ENCODE results near the gene SDHB.
"Not testable (repeated sequence)": the region's sequence is repeated elsewhere in the genome, so short reads cannot be mapped to it uniquely, and the experiment has no call there.

SDHB gene

DNA sequence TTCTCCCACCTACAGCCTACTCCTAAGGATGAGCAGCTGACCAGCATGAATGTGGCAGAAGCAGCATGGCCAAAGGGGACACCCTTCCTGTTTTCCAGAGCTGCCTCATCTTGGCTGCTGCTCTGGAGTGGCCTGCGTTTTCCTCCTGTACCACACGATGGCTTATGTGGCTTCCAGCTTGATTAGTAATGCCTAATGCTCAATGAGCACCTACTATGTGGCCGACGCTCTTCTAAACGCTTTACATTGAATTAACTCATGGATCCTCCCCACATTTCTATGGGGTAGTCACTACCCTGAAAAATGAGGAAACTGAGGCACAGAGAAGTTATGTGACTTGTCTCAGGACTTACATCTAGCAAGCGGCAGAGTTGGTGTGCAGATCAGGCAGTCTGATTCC lies 18.0 kb upstream of the SDHB start:
- no peak for DNase-seq

DNA sequence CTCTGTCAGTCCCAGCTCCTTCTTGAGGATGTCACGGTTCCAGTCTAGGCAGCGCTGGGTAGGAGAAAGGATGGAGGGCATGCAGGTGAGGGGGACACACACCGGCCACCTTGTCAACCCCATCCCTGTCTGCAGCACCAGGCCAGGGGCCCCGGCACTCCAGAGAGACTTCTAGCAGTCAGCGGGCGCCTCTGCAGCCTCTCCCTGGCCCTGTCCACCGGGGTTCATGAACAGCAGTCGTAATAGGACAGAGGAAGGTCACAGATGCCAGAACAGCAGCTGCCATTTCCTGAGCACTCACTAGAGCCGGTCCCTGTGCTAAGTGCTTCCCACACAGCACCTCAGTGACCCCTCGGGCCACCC lies 16.3 kb upstream of the SDHB start:
- no peak for DNase-seq

GRCh38 chr1:17069452-17070162 lies 15.8 kb upstream of the SDHB start:
- DNase-seq, result no peak

DNA sequence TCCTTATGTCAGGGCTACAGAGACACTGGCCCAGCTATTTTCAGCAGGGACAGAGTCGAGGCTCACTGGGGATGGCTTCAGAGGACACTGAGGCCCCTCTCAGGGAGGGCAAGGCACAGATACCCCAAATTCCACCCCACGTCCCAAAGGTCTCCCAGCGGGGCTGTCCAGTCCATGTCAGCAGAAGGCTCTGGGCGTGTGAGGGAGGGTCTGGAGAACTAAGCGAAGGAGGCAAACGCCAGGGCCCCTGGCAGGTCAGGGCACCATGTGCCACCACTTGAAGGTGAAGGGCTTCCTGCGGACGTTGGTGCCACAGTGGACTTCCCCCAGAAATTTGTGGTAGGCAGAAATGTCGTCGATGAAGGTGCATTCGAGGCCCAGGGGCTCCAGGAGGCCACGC lies 15.0 kb upstream of the SDHB start:
- no peak for DNase-seq

- no peak for DNase-seq
Observed at GRCh38 chr1:17067465-17068240, 13.8 kb upstream of the SDHB start.

DNA sequence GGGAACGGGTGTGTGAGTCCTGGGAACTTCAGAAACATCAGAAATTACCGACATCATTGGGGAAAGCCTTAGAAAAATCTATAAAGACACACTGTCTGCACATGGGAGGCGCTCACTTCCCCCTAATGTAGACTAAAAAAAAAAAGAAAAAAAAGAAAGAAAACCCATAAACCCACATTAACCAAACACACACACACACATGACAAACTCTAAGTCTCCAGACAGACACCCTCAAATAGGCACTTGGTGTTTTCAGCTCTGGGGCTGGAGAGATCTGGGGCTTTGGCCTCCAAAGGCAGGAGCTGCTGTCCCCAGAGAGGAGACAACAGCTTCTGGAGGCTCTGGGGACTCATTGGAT lies 13.2 kb upstream of the SDHB start:
- no peak for DNase-seq

GRCh38 chr1:17066361-17067068 lies 12.7 kb upstream of the SDHB start:
- DNase-seq, result no peak

DNA sequence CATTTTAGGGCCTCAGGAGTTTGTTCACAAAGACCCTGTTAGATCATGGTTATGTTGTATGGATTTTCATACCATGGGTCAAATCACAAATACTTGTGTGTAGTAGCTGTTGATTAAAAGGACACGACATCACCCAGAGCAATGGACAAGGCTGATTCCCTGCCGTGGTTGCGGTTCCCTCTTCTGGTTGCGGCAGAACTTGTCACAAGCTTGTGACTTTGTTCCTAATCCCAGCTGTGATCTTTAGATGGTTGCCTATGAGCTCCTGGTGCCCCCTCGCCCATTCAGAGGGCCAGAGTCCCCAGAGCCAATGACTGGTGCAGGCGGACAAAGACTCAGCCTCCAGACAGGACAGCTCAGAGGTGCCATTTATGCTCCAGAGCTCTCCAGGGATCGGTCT lies 11.8 kb upstream of the SDHB start:
- DNase-seq, result no peak

DNA sequence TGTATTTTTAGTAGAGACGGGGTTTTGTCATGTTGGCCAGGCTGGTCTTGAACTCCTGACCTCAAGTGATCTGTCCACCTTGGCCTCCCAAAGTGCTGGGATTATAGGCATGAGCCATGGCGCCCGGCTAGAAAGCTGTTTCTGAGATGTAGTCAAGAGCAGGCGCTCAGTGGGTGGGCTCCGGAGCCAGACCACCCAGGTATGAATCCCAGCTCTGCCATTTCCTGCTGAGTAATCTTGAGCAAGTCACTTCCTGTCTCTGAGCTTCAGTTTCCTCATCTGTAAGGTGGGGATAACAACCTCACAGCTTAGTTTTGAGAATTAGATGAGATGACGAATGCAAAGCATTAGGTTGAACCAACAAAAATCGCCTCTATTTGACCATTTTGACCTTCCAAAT lies 8.9 kb upstream of the SDHB start:
- DNase-seq, result not testable (repeated sequence)

- no peak for DNase-seq
Observed at GRCh38 chr1:17061892-17062291, 8.1 kb upstream of the SDHB start.

DNA sequence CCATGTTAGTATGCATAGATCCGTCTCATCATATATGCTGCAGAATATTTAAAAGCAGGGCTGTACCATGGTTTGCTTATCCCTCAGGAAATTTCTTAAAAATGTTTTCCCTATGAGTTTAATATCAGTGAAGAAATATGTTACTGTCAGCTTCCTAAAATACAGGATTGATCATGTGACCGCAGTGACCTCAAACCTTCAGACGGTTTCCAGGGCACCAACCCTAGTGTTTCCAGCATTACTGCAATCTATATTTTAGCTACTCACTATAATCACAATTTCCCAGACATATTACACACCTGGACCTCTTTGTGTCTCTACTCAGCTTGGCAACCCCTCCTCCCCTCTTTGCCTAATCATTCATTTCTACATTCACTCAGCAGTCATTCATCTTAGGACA lies 7.7 kb upstream of the SDHB start:
- no peak for DNase-seq

DNA sequence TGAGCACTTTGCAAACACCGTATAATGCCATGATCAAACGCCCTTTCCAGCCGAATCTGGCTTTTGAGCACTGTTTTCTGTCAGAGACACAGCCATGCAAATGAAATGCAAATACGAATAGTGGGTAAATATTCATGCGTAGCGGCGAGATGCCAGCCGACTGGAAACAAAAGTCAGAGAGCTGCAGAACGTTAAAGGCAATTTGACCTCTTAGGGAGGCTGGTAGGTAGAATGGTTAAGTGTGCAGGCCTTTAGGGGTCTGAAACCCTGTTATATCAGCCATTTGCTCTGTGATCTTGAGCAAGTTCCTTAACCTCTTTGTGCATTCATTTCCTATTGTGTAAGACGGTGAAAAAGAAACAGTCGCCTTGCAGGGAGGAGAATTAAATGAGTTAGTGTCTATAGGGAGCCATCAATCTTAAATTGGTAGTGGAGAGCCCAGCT lies 6.5 kb upstream of the SDHB start:
- no peak for DNase-seq

GRCh38 chr1:17059391-17060305 lies 5.8 kb upstream of the SDHB start:
- peak; percentile 73 to 79 for DNase-seq

- no peak for DNase-seq
Observed at GRCh38 chr1:17056551-17056950, 2.7 kb upstream of the SDHB start.

- no peak for DNase-seq
Observed at GRCh38 chr1:17055801-17056200, 2.0 kb upstream of the SDHB start.

DNA sequence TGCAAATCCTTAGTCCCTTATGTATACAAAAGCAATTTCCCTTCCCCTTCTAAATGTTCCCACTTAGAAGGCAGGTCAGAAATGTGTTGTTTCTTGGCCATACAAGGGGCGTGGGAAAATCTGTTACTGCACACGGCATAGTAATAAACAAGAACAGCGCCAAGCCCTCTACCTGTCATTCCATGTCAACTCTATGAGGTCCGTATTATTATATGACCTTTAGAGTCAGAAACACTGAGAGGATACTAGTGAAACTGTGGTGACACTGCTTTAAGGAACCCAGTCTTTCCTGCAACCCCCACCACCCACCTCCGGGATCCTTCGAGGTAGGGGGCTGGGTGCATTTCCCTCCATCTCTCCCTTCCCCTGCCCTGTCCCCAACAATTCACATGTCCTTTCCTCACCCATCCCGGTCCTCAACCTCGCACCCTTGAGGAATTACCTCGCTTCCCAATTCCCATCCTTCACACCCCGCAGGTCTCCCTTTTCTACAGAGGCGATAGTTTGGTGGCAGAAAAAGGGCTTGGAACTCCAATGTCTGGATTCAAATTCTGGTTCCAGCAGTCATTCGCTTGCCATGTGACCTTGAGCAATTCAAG lies 647 bp downstream of the SDHB start:
- DNase-seq, result no peak

GRCh38 chr1:17052641-17053040 lies 1.2 kb downstream of the SDHB start:
- no peak for DNase-seq

DNA sequence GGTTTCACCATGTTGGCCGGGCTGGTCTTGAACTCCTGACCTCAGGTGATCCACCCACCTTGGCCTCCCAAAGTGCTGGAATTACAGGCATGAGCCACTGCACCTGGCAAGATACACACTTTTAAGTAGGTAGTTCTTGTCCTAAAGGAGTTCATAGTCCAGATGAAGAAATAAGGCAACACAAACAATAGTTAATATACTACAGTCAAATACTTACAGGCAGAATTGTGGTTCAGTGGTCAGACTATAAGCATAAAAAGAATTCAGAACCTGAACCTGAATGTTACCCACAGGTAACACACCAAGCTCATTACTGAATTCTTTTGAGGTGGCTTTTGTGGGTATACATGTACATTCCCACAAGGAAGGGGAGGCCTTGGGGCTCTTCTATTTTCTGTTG lies 1.8 kb downstream of the SDHB start:
- DNase-seq, result no peak

DNA sequence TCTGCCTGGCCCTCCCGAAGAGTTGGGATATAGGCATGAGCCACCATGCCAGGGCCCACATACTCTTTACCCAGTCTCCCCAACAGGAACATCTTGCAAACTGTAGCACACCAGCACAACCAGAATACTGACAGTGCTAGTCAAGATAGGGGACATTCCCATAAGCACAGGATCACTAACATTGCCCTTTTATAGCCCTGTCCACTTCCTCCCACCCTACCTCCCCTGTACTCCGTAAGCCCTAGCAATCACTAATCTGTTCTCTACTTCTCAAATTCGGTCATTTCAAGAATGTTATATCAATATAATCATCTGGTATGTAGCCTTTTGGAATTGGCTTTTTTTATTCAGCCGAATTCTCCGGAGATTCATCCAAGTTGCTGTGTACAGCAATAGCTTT lies 5.9 kb downstream of the SDHB start:
- no peak for DNase-seq

DNA sequence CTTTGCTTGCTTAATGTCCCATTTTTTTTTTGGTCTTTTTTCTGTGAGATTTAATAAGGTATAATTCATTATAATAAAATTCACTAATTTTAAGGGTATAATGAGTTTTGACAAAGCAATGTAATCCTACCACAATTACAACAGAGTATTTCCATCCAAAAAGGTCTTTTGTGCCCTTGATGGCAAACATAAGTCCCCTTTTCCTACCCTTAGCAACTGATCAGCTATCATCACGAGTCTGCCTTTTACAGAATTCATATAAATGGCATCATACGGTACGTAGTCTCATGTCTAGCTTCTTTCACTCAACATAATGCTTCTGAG lies 7.5 kb downstream of the SDHB start:
- DNase-seq, result no peak

DNA sequence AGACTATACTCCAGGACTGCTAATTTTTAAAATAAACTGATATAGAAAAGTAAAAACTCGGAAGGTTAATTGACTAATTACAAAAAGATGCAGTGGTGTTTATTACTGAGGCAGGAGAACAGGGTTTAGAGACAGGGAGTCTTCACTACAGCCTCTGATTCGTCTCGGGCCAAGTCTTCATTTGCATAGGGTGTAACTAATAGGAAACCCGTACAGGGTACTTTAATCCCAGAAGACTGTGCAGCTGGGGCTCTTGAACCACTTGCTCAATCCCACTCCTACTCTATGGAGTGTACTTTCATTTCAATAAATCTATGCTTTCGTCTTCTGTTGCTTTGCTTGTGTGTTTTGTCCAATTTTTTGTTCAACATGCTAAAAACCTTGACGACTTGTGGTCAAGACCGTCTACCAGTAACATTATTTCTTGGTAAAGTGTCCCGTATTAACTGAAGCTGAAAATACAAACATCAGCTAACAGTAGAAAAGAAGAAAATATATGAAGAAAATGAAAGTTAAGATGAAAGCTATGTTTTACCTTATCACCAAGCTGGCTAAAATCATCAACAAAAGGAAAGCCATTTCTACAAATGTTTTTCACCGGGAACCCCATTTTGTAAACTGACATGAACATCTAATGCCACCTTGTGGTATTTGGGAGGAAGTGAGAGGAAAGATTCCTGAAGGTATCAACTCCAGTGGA lies 8.0 kb downstream of the SDHB start:
- DNase-seq, result peak in 1 of 2 donors; percentile 67

DNA sequence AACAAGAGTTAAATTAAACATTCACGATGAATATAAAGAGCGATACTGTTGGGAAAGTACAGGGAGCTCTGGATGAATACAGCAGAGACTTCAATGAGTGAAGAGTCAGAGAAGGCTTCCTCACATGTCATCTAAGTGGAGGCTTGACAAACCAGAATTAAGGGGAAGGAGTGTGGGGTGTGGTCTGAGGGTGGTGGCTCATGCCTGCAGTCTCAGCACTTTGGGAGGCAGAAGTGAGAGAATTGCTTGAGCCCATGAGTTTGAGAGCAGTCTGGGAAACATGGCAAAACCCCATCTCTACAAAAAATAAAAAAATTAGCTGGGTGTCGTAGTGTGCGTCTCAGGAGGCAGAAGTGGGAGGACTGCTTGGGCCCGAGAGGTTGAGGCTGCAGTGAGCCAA lies 8.7 kb downstream of the SDHB start:
- no peak for DNase-seq

Measured in hippocampal formation (tissue), 2 donors.